ENCODE results near the gene MPP4. TPM values are rescaled to one million over a fixed set of nuclear protein-coding genes. Genes with fewer than 3 reads are reported as not detected.

The MPP4 gene
- total and polyA plus RNA-seq, 2 of the 13 experiments (the other 11 are each of a cell fraction or from before 2014, with no cell fraction given), result not detected

- no peak for TF ChIP-seq ZNF318 (CRISPR knock-in tag; IDR thresholded peaks at IDR 0.05)
- no peak for TF ChIP-seq ZNF335 (CRISPR knock-in tag; IDR thresholded peaks at IDR 0.05)
- TF ChIP-seq ZNF451 (CRISPR knock-in tag; IDR thresholded peaks at IDR 0.05), result no peak
- TF ChIP-seq, protein P1, sequence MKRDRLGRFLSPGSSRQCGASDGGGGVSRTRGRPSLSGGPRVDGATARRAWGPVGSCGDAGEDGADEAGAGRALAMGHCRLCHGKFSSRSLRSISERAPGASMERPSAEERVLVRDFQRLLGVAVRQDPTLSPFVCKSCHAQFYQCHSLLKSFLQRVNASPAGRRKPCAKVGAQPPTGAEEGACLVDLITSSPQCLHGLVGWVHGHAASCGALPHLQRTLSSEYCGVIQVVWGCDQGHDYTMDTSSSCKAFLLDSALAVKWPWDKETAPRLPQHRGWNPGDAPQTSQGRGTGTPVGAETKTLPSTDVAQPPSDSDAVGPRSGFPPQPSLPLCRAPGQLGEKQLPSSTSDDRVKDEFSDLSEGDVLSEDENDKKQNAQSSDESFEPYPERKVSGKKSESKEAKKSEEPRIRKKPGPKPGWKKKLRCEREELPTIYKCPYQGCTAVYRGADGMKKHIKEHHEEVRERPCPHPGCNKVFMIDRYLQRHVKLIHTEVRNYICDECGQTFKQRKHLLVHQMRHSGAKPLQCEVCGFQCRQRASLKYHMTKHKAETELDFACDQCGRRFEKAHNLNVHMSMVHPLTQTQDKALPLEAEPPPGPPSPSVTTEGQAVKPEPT (CRISPR knock-in tag; IDR thresholded peaks at IDR 0.05; ENCODE audit: low read depth), result no peak
- no peak for TF ChIP-seq ZSCAN21 (CRISPR knock-in tag; IDR thresholded peaks at IDR 0.05; ENCODE audit: borderline replicate concordance)
- TF ChIP-seq, protein P2, sequence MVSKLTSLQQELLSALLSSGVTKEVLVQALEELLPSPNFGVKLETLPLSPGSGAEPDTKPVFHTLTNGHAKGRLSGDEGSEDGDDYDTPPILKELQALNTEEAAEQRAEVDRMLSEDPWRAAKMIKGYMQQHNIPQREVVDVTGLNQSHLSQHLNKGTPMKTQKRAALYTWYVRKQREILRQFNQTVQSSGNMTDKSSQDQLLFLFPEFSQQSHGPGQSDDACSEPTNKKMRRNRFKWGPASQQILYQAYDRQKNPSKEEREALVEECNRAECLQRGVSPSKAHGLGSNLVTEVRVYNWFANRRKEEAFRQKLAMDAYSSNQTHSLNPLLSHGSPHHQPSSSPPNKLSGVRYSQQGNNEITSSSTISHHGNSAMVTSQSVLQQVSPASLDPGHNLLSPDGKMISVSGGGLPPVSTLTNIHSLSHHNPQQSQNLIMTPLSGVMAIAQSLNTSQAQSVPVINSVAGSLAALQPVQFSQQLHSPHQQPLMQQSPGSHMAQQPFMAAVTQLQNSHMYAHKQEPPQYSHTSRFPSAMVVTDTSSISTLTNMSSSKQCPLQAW (CRISPR knock-in tag; IDR thresholded peaks at IDR 0.05), result no peak
- TF ChIP-seq, protein P3, sequence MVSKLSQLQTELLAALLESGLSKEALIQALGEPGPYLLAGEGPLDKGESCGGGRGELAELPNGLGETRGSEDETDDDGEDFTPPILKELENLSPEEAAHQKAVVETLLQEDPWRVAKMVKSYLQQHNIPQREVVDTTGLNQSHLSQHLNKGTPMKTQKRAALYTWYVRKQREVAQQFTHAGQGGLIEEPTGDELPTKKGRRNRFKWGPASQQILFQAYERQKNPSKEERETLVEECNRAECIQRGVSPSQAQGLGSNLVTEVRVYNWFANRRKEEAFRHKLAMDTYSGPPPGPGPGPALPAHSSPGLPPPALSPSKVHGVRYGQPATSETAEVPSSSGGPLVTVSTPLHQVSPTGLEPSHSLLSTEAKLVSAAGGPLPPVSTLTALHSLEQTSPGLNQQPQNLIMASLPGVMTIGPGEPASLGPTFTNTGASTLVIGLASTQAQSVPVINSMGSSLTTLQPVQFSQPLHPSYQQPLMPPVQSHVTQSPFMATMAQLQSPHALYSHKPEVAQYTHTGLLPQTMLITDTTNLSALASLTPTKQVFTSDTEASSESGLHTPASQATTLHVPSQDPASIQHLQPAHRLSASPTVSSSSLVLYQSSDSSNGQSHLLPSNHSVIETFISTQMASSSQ (IDR thresholded peaks at IDR 0.05; ENCODE audit: low read depth), result no peak
- TF ChIP-seq, protein P3 (CRISPR knock-in tag; IDR thresholded peaks at IDR 0.05; ENCODE audit: borderline replicate concordance), result no peak
- TF ChIP-seq TBX2 (CRISPR knock-in tag; IDR thresholded peaks at IDR 0.05; ENCODE audit: borderline replicate concordance), result no peak
- peak; percentile 99 for TF ChIP-seq GZF1 (CRISPR knock-in tag; IDR thresholded peaks at IDR 0.05)
- no peak for TF ChIP-seq GTF3A (CRISPR knock-in tag; conservative IDR thresholded peaks at IDR 0.05)
Measured at GRCh38 chr2:201735486-201735885, 37.0 kb upstream of the MPP4 start (continued).
